Iris pigment epithelial cell (primary cell): ENCODE results near the gene GLIS2.
"Not testable (repeated sequence)": the region's sequence is repeated elsewhere in the genome, so short reads cannot be mapped to it uniquely, and the experiment has no call there.

Experiments
- DNase-seq: peaks from one replicate; pipeline ENCODE4 v3.0.0-alpha.2; 2011; ENCODE audit warnings: low read depth

Gene GLIS2

DNA sequence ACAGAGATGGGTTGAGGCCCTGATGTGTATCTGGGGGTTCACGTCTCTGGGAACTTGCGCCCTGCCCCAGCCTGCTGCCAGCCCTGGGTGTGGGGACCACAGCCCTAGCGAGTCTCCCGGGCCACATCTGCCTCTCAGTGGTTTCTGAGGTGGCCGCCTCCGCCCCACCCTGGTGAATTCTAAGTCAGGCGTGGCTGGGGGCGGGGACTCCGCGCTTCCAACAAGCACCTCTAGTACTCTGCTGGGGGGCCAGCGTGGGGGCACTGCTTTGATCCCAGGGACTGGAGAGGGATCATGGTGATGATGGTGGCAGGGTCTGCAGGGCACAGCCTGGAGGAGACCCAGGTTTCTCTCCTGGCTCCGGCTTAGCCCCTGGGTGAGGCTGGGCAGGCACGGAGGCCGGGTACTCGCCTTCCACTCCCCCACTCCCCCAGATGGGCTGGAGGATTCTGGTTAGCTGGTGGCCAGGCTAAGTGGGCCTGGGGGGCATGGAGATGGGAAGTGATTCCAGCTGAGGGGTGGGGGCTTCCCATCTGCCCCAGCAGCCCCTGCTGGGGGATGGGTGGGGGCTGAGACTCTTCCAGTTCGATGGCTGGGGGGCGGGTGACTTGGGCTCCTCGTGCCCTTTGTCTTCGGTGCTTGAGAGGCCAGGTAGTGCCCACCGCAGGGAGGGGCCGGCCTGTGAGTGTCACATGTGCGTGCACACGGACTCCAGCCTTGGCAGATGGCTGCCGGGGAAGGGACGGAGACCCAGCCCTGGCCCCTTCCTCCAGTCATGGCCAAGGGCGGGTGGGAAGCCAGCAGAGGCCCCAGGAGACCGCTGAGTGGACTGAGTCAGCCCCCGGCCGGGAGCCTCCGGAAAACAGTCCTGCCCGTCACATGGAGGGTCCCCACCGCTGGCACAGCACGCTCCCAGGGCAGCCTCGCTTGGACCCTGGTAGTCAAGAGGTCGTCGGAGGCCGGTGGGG, 3.9 kb downstream of the GLIS2 start:
- no peak for DNase-seq

DNA sequence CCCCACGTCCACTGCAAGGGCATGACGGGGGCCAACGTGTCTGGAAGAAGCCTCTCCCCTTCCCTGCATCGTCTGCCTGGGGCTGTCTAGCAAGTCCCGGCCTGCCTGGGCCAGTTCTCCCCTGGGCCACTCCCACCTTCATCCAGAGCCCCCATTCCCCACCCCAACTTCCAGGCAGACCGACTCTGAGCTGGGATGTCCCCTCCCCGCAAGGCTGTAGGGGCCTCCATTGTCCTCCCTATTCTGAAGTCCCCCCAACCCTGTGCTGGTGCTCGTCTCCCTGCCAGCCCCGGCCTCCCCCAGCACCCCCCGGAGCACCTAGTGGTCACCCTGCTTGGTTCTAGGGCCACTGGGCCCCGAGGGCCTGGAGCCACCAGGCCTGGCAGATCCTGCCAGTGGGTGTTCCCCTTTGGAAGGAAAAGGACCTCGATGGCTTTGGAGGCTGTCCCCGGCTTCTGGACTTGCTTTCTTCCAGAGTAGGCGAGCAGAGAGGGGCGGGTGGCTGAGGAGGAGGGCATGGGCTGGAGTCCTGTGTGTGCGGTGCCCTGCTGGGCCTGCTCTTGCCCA, 4.8 kb downstream of the GLIS2 start:
- no peak for DNase-seq

DNA sequence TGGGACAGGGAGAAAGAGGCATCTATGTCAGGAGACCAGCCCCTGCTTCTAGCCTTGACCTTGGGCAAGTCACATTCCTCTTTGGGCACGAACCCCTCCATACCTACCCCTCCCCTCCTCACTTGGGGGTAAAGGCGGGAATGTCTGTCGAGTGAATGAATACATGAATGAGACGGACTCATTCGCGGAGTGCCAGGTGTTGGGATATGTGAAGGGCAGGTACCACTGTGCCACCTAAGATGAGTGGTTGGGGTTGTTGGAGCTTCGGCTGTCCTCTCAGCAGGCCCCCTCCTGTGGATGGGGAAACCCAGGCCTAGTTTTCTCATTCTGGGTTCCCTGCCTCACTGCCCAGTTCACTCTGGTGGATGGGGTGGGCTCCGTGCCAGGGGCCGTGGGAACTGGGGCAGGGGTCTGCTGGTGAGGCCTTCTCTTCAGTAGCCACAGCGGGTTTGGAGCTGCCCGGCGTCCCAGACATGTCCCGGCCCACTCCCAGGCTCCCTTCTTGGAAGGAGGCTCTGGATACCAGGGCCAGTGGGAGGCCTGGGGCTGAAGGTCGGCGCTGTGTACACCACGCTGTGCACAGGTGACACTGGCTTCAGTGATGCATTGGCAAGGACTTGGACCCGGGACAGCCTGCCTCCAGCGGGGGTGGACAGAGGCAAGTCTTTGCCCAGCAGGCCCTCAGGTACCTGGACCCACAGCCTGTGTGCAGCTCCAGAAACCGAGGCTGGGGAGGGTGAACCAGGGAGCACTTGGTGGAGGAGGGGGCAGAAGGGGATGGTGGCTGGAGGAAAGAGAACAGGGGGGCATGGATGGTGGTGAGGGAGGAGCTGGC, 5.6 kb downstream of the GLIS2 start:
- no peak for DNase-seq

DNA sequence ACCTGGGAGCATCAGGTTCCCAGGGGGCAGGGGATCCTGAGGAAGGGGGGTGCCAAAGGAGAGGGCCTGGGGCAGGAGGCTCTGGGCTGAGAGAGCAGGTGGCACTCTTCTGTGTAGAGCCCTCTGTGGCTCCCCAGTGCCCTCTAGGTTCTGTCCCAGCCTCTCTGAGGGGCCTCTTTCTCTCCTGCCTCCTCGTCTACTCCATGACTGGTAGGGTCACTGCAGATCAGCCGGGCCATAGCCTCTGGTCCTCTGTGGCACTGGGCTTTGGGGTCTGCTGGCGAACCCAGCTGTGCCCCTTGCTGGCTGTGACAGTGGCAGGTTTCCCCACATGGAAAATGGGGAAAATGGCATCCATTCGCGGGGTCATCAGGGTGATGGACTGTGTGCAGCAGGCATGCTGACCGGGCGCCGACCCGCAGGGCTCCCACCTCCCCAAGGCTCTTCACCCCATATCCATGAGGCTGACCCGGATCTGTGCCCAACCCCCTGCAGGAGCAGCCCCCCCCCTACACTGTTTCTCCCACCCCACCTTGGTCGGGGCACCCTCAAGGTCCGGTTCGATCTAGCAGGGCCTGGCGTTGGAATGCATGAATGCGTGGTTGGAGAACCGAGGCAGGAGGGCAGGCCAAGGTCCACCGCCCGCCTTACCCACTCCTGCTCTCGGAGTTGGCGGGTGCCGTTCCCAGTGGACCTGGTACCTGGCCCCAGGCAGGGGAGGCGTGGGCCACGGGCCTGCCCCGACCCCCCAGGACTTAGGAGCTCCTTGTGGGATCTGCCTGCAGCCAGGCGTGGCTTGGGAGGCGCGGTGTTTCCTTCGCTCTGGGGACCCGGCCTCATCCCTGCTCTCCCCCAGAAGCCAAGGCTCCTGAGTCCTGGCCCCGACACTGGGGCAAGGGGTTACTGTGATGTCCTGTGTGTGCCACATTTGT, 6.5 kb downstream of the GLIS2 start:
- no peak for DNase-seq

DNA sequence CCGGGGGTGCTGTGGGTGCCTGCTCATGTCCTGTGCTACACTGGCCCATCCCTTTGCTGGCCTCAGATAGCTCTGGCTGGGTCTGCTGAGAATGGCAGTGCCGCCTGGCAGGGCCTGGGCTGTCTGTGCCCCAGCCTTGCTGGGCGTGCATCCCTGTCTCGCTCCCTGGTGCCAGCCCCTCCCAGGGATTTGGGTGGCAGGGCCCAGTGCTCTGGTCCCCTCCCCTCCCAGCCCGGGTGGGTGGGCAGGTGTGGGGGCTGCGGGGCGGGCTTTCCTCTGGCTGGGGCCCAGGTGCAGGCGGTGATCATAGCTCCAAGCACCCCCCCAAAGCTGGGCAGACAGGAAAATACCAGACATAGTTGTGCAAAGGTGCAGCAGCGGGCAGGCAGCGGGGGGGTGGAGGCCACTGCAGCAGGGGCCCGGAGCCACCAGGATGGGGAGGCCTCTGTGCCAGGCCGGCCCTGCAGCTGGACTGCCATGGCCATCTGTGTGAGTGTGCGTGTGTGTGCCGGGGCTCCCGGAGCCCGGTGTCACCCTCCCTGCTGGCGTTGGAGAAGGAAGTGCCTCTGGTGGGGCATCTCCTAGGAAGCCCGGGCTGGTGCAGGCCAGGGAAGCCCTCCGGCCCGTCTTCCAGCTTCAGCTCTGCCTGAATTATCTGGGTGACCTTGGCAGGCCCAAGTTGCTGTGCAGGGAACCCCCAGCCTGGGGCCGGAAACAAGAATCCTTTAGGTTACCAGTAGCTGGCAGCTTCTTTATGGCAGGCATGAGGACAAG, 7.4 kb downstream of the GLIS2 start:
- no peak for DNase-seq

DNA sequence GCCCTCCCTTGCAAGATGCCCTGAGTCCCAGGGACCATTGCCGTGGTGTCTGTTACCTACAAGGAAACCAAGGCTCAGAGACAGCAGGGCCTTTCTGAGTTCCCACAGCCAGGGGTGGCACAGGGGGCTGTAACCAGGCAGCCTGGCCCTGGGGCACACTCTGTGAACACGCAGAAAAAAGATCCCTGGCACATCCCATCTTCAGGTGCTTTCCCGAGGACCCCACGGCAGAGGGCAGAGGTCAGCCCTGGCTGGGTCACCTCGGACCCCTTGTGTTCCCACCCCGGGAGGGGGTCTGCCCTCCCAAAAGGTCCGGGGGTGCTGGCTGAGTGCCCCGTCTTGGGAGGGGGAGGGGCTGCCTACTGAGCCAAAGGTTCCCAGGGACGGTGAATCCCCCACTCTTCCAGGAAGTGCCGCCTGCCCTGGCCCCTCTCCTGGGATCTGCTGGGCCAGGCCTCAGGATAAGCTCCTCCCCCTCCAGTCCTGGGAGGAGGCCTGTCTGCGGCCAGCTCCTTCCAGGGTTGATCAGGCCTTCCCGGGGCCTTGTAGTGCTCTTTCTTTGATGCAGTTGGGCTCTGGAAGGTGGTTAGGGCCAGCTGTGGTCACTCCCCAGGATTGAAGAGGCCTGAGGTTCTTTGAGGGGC, 8.1 kb downstream of the GLIS2 start:
- DNase-seq: peak; percentile 55

DNA sequence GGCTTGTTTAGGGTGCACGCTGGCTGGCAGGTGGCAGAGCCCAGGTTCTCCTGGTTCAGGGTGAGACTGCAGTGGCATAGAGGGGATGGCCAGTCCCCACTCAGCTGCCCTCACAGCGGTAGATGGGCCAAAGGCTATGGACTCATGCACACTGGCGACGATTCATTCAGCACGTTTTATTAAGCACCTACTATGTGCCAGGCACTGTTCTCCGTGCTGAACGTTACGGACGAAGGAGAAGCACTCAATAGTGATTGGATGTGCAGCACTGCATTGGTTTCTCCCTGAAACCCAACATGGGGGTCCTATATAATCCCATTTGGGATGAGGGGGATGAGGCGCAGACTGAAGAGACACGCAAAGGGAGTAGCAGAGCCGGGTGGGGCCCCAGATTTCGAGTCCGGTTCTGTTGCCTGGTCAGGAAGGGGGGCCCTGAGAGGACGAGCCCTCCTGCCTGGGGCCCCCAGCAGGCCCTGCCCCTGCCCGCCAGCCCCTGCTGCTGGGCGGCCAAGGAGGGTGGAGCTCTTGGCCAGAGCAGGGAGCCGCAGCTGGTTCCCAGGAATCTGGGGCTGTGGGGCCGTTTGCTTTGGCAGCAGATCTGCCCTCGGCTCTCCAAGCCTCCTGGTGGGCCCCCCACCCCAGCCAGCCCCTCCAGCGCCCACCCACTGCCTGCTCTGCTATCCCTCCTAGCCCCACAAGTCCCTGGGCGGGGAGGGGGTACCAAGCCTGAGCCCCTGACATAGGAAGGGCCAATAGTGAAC, 8.8 kb downstream of the GLIS2 start:
- no peak for DNase-seq

DNA sequence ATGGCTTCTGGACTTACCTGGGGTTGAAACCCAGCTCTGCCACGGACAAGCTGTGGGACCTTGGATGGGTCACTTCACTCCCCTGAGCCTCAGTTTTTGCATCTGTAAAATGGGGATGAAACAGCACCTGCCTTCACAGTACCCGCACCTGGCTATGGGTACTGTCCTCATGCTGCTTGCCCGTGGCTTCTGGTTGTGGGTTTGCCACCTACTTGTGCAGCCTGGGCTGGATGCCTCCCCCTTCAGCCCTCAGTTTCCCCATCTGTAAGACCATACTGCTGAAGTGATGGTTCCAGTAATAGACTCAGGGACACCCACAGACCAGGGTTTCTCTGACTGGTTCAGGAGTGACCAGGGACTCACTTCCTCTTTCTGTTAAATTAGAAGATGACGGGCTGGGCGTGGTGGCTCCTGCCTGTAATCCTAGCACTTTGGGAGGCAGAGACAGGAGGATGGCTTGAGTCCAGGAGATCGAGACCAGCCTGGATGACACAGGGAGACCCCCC, 9.4 kb downstream of the GLIS2 start:
- no peak for DNase-seq

DNA sequence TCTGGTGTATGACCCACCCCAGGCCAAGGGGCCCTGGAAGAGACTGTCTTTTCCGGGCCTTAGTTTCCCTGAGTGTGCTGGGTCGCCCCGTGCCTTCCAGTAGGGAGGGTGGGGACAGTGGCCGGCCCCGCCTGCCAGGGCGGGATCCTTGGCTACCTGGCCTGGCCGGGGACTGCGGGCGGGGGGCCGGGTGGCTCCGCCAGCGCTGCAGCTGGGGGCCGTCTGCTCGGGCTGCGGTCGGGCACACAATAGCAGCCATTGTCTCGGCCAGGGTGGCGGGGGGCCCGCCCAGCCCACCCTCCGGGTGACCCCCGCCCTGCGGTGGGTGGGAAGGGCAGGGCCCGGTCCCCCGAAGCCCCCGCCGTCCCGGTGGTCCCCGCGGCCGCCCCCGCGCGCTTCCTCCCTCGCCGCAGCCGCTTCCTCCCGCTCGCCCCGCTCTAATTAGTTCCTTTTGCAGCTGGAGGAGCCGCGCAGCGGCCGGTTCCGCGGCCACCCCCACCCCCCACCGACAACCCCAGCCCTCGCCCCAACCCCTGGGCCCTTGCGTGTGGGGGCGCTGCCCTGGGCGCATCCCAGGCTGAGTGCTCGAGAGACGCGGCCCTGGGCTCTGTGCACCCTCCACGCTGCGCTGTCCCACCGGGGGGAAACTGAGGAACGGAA, 11.6 kb downstream of the GLIS2 start:
- DNase-seq: no peak

DNA sequence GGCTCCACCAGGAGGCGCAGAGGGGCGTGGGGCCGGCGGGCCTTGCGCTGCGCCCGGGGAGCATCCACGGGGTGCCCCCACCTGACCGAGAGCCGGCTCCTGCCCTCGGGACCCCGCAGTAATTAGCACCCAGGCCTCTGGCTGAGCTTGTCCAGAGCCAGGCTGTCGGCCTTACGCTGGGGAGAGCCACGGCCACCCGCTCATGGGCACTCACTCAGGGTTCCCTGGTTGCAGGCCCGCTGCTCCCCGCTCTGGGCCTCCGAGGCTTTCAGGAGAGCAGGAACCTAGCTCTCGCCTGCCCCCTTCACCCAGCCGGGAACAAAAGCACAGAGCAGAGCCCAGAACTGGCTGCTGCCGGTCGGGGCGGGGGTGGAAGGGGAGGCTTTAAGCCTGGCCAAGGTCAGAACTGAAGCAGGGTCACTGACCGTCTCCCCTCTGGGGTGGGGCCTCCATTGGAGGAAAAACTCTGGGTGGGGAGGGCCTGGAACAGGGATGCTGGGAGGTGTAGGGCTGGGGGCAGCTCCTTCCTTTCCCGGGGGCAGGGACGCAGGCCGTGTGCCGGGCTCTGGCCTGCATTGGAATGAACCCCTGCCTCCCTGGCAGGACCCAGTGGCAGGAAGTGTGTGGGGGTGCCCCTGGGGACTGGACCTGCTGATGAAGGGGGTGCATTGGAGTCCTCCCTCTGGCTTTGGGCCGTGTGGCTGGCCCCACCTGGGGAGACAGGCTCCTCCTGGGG, 12.3 kb downstream of the GLIS2 start:
- peak; percentile 82 for DNase-seq

DNA sequence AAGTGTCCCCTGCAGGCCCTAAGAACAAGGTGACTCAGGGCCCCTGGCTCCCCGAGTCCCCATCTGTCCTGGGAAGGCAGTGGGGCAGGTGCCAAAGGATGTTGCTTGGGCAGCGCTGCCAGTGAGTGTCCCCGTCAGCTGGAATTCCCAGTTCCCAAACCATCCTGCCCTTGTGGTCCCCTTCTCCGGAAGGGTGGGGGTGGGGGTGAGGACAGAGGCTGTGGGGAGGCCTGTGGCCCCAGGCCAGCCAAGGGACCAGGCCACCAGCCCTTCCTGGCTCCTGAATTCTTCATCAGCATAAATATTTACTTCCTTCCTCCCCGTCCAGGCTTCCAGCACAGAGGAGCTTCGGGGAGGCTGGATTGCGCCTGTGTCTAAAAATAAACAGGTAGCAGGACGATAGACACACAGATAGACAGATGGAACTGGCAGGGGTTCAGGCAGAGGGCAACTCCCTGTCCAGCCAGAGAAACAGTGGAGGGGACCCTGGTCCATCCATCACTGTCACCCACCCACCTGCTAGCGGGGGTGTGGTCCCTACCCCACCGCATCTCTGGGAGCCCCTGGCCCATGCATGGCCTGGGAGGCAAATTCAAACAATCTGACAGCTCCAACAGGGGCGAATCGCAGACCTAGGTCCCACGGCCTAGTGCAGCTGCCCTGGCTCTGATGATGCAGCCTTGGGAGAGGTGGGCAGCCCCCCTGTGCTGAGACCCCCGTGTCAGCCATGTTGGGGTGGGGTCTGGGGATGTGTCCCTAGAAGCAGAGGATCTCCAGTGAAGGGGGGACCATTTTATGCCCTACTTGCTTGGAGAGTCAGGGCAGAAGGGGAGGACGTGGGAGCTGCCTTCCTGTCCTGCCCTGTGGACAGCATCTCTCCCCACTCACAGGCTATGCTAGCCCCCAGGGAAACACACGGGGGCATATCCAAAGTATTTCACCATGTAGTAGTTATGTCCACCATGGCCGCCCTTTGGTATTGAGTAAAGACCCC, 13.2 kb downstream of the GLIS2 start:
- DNase-seq: no peak

DNA sequence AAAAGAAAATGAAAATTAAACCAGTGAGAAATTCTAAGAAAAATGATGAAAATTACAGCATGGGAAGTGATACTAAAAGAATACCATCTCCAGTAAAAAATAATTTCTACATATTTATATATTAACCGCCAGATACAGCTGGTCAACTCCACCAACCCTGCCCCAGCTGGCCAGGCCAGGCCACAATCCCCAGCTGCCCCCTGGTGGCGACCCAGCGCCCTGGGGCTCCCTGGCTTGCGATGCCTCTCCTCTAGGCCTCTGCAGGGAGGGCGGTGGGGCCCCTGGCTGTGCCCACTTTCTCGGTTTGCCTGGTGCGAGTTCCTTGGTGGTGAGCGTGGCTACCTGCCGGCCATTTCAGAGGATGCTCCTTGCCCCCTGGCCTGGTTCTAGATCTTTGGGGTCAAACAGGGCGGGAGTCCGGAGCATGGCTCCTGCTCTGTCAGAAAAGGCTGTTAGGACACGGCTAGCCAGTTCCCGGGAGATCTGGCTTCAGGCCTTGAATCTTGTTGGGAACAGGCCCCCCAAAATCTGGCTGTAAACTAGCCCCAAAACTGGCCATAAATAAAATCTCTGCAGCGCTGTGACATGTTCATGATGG, 14.5 kb downstream of the GLIS2 start:
- DNase-seq: peak; percentile 65

DNA sequence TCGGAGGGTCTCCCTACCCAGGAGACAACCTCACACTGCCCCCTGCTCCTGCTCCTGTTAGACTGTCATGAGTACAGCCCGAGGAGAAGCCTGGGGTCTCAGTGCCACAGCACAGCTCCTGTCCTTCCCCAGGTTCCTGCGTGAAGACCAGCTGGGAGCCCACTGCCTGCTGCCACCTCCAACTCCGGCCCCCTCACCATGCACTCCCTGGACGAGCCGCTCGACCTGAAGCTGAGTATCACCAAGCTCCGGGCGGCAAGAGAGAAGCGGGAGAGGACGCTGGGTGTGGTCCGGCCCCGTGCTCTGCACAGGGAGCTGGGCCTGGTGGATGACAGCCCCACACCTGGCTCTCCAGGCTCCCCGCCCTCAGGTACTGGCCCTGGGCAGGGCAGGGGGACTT, 16.2 kb downstream of the GLIS2 start:
- DNase-seq: no peak

DNA sequence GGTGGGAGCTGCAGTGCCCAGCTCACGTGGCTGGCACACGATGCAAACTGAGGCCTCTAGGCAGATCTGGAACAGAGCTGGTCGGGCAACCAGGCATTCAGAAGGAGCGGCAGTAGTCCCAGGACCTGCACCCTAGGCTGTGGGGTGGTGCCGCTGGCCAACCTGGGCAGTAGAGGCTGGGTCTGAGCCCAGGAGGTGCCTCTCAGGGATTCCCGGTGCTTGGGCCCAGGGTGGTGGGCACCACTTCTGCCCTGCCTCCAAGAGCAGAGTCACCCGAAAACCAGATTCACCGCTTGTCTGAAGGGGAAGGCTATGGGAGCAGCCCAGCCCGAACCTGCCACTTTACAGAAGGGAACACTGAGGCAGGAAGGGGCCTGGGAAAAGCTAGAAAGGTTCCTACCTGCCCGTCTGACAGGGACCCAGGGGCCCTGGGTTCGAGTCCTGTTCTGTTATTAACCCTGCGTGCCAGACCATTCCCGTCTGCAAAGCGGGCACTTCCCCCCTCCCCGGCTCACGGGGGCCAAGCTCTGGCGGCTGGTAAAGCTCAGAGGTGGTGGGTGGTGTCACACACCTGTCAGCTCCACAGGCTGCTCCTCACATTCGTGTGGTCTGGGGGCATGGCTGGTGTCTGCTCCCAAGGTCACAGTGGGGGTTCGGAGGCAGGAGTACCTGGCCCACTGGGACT, 16.9 kb downstream of the GLIS2 start:
- DNase-seq: no peak

DNA sequence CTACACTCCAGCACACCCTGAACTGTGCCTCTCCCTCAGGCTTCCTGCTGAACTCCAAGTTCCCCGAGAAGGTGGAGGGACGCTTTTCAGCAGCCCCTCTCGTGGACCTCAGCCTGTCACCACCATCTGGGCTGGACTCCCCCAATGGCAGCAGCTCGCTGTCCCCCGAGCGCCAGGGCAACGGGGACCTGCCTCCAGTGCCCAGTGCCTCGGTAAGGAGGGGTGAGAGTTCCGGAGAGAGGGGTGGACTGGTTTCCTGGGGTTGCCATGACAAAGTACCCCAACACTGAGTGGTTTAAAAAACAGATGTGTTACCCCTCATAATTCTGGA, 17.4 kb downstream of the GLIS2 start:
- DNase-seq: no peak

DNA sequence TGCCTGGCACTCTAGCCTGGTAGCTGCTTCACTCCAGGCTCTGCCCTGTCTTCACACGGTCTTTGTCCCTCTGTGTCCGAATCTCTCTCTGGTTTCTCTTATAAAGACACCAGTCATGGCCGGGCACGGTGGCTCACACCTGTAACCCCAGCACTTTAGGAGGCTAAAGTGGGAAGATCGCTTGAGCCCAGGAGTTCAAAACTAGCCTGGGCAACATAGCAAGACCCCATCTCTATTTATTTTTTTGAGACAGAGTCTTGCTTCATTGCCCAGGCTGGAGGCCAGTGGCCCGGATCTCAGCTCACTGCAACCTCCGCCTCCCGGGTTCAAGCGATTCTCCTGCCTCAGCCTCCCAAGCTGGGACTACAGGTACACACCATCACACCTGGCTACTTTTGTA, 17.8 kb downstream of the GLIS2 start:
- not testable (repeated sequence) for DNase-seq
